GM18858 (cell line): ENCODE measurements around the gene PPP2R5C.
A peak's percentile ranks its signal among the peaks of the same experiment; 100 is the strongest.

Source experiments
- ATAC-seq: cut with Tn5 transposase; IDR thresholded peaks from one replicate; pipeline ENCODE4 v1.9.1; 2021; ENCODE audit not compliant: unreplicated experiment

Gene PPP2R5C

DNA sequence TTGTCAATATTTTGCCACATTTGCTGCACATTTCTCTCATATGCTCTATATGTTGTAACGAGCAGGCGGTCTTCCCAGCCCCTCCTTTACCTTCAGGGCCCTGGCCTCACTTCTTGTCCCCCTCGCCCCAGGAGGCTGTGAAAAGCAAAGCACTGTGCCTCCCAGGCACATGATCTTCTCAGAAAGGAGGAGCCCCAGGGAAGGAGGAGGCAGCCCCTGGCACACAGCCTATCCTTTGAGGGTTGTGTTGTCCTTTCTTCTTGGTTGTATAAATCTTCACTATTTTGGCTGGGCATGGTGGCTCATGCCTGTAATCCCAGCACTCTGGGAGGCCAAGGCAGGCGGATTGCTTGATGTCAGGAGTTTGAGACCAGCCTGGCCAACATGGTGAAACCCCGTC lies 77.0 kb downstream of the PPP2R5C start:
- ATAC-seq, result no peak

DNA sequence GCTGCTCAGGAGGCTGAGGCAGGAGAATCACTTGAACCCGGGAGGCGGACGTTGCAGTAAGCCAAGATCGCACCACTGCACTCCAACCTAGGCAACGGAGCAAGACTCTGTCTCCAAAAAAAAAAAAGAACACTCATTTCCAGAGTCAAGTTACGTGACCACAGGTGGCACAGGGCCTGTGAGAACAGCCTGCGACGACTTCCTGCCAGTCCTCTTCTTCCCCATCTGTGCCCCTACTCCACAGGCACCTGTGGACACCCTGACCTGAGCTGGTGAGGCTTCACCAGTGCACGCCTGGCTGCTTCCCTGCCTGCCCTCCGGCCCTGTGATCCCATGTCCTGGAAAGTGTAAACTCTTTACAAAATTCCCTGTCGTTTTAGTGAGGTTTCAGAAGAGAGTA lies 77.7 kb downstream of the PPP2R5C start:
- ATAC-seq, result peak; percentile 70

DNA sequence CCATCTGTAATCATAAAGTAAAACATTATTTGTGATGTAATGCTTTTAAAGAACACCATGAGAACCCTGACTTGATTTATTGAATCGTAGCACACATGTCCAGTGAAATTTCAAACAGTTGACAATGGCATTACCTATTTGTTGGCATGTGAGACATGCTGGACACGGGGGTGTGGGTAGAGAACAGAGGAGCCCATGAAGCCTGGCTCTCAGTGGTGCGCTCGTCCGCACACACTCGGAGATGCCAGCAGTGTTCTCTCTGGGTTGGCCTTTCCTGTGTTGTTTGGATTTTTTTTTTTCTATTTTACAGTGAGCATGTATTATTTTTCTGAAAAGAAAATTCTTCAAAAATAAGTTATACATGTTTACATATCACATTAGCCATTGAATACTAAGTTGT lies 78.2 kb downstream of the PPP2R5C start:
- no peak for ATAC-seq

DNA sequence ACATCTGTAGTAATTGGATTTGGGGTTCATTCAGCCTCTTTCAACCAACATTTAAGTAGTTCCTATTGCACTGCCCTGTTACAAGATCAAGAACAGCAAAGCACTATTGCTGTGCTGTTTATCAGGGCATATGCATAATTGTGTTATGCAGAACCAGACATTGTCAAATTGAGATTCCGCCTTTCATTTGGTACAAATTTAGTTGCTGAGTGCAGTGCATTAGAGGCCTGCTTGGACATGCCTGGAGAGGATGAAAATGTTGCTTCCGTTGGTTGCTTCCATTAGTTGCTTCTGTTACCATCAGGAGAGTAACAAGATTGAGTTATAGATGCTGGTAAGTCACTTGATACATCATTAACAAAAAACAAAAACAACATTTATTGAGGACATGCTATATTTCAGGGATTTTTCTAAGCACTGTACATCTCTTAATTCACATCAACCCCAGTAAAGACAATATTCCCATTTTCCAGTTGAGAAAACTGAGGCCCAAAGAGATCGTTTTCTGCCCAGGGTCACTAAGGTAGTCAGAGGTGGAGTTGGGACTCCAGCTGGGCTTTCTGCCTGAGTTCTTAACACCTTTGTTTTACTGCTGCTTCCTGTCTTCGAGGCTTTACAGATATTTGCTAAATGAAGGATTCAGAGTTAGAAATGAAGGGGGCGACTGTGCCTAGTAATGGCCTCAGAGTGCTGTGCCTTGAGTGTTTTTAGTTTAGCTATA lies 79.3 kb downstream of the PPP2R5C start:
- no peak for ATAC-seq

DNA sequence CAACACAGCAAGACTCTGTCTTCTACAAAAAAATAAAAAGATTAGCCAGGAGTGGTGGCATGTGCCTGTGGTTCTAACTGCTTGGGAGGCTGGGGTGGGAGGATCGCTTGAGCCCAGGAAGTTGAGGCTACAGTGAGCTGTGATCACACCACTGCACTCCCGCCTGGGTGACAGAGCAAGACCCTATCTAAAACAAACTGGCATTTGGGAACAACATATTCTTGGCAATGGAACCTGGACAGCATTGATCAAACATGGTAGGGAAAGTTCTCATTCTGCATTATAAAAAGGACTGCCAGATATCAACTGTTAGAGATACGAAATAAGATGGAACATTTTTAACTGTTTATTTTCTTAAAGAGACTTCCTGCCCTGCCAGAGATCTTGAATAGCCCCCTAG lies 81.5 kb downstream of the PPP2R5C start:
- no peak for ATAC-seq

DNA sequence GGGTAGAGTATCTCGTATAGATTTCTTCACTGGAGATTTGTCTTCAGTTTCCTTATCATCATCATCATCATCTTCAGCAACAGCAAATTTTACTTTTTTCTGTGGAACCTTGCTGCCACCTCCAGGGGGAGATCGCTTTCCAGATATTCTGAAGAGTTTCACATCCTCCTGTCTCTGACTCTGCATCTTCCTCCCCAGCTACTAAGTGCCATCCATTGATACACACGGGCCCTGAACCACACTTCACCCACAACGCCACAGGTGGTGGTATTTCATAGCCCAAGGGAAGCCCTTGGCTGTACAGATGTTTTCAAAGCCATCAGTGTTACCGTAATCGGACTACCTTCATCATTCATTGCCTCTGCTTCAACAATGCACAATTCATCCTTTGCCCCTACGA lies 82.2 kb downstream of the PPP2R5C start:
- ATAC-seq, result peak; percentile 40

DNA sequence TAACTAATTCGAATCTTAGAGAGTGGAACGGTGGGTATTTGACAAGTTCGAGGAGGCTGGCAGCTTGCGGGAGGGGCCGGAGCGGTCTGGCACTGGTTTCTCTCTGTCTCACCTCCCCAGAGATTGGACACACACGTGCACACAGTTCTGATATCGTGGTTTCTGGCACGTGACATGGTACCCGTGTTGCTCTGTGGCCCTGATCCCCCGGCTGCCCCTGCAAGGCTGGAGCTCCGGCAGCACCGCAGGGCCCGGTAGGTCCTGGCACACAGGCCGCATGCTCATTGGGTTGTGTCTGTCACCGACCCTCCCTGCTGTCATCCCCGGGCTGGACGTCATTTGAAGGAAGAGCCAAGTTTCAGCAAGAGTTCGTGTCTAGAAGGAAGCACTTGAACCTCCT lies 82.7 kb downstream of the PPP2R5C start:
- no peak for ATAC-seq

DNA sequence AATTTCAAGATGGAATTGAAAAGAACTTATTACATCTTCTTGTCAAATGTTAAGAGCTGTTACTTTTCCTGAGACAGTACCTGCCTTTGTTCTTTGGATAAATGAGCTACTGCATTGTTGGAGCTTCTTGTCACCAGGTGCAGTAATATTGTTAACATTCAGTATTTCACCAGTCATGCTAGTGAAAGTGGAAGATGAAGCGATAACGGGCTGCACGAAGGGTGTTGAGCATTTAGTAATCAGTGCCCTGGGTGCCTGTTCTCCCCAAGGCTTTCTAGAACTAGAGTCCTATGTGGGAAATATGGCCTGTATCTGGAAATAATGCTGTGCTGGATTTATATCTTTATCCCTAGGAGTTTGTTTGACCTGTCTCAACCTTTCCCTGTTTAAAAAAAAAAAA lies 83.2 kb downstream of the PPP2R5C start:
- ATAC-seq, result no peak

DNA sequence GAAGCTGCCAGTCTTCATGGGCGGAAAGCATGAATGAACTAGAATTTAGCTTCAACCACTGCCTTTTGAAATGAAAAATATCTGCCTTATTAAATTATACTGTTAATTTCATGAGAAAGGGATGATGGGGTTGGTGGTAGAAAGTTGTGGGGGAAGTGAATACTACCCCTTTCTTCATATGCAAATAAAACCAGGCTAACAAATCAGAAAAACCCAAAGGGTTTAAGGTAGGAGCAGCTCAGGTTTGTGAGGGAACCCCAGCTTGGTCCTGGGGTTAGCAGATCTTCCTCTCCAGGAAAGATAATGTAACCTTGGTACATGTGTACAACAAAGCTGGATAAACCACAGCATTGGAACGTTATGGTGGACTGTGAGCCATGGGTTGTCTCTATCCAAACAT lies 84.0 kb downstream of the PPP2R5C start:
- no peak for ATAC-seq

DNA sequence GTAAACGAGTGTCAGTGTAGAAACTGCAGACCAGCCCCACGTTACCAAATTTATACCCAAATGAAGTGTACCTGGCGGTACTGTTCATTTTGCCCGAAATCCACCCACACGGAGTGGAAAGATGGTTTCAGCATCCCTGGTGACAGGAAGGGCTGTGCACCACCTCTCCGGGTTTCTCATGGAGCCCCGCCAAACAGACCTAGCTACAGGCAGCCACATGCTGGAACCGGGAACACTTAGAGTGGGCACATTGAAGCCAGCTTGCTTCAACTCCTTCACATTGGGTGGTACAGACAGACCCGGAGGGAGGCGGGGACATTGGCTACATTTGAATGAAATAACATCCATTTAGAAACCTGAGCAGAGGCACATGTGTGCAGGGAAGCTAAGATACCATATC lies 84.4 kb downstream of the PPP2R5C start:
- ATAC-seq, result no peak

DNA sequence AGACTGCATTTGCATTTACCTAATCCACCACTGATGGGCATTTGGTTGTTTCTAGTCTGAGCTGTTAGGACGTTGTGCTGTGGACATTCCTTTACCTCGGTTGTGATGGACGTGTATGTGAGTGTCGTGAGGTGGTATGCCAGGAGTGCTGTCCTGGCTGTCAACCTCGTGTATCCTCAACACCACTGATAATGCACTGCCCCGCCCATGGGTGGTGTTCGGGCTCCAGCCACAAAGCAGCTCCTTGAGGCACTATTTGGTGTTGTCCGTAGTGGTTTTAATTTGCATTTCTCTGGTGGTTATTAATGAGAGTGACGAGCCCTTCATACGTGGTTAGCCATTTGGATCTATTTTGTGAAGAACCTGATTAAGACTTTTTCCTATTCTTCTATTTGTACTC lies 87.6 kb downstream of the PPP2R5C start:
- ATAC-seq, result peak; percentile 66

DNA sequence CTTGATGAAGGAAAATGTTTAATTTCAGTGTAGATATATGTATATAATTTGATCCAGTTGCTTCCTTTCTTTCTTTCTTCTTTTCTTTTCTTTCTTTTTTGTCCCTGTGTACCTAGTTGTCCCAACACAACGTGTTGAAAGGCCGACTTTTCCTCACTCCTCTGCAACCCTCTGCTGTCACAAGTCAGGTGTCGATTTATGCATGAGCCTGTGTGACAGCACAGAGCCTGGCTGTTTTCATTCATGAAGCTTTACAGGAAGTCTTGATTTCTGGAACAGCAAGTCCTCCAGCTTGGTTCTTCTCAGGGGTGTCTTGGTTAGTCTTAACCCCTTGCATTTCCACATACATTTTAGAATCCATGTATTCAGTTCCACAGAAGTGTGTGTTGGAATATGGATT lies 88.1 kb downstream of the PPP2R5C start:
- ATAC-seq, result no peak

DNA sequence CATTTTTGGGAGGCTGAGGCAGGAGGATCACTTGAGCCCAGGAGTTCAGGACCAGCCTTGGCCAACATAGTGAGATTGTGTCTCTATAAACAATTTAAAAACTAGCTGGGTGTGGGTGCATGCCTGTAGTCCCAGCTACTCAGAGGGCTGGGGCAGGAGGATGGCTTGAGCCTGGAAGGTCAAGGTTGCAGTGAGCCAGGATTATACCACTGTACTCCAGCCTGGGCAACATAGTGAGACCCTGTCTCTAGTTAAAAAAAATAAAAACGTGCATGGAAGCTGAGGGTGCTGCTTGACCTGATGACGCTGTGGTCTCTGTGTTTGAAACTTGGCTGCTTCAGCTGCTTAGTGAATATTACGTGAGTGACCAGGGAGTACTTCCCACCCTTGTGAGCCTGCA lies 89.7 kb downstream of the PPP2R5C start:
- no peak for ATAC-seq

DNA sequence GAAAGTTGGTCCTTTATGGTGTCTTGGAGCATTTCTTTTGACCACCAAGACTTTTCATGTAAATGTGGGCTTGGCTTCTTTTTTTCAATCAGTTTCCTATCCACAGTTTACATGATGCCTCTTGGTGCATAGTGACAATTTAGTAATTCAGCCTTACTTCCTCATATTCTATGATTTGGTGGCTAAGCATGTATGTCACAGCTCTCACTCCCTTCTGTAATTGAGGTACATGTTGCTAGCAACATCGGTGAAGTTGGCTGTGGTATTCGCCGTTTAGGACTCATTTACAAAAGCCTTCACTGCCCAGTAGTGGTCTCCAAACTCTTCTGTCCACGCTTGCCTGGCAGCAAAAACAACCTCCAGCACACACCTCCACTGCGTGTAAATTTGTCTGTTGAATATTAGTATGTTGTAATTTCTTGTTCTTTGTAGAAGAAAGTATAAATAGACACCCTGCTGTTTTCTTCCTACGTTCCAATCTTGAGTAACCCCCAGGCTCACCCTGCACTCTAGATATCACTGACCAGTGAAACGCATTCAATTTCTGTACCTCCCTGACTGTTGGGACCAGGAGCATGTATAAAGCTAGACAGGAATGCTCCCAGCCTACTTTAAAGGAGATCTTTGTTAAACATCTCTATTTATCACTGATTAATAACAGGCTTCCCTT lies 90.4 kb downstream of the PPP2R5C start:
- ATAC-seq, result no peak

DNA sequence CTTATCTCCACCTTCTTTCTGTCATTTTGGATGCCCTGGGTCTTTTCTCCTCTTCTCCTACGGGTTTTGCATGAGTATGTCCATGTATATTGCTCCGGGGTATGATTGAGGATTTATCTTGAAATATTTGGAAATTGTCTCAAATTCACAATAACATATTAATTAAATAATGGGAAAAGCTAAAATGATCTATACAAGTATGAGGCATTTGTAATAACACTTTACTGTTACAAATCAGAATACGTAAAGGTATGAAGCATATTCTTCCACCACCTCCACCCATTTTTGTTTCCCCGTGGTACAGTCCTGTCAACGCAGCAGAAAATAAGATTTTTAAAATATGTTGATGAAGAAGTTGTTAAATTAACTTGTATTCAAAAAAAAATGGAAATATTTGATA lies 91.3 kb downstream of the PPP2R5C start:
- no peak for ATAC-seq

DNA sequence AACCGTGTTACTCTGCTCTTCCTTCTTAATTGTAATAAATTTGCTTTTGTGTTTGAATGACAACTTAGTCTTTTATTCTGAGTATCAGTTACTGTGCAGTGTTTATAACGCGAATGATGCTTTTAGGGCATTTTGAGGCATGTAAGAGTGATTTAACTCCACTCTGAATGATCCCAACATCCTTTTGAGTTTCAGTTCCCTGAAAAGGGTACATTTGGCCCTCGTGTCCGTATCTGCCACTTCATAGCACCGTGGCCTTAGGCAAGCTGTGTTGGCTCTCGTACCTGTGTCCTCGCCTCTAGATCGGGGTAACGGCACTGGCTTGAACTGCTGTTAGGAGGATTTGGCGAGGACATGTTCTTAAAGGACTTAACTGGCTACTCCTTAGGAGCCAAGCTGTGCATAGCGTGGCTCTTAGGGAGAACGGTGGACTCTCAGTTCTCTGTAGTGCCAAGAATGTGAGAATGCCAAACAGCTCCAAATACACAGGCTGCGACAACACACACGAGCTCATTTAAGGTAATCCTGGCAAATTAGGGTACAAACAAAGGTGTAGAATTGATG lies 92.0 kb downstream of the PPP2R5C start:
- no peak for ATAC-seq

DNA sequence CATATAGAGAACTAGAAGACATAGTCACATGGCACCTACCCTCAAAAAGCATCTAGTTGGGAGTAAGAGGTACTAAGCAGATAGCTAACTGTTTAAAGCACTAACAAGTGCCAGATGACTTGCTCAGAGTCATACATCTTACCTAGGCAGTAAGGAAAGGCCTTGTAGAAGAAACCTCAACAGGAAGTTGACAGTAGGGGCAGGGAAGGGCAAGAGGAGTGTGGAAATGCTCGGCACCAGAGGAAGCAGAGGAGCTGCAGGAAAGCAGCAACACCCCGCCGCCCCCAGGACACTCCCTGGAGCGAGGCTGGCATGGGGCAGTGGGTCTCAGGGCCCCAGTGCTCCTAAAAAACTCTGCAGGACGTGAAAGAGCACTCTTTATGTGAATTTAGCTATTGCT lies 92.9 kb downstream of the PPP2R5C start:
- ATAC-seq, result no peak

DNA sequence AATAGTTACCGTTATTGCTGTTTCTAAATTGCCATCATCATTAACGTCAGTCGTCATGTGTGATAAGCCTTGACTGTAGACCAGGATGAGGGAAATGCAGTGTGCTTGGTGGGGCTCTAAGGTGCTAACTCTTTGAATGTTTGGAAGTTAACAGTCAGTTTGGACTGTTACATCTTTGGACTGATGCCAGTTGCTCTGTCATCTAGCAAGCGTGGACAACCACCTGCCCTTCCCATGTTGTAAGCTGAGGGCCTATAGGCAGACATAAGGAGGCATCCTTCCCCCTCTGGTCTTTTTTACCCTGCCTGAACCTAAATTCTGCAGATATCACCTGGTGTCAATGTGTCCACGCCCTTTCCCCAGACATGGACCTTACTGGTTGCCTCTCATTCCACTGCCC lies 94.4 kb downstream of the PPP2R5C start:
- no peak for ATAC-seq

DNA sequence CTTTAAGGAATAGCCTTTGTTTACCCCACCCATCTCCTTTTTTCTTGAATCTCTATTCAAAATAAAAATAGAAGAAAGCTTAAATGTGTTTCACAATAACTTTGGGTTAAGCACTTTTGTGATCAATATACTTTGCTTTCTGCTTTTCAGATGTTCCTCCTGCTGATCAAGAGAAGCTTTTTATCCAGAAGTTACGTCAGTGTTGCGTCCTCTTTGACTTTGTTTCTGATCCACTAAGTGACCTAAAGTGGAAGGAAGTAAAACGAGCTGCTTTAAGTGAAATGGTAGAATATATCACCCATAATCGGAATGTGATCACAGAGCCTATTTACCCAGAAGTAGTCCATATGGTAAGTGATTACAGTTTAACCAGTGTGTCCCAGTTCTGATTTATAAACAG lies 95.0 kb downstream of the PPP2R5C start:
- ATAC-seq, result no peak

DNA sequence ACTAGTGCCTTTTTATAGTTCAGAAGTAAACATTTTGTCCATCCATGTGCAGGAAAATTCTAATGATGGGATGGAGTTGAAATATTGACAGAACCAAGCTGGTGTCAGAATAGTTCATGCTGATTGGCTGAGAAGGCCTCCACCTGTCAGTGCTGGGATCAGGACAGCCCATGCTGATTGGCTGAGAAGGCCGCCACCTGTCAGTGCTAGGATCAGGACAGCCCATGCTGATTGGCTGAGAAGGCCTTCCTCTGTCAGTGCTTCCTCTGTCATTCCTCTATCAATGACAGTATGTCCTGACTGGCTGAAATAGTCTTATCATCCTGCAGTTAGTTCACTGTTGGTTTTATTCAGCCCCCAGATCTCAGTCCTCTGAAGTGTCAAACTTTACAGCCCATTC lies 95.7 kb downstream of the PPP2R5C start:
- no peak for ATAC-seq

DNA sequence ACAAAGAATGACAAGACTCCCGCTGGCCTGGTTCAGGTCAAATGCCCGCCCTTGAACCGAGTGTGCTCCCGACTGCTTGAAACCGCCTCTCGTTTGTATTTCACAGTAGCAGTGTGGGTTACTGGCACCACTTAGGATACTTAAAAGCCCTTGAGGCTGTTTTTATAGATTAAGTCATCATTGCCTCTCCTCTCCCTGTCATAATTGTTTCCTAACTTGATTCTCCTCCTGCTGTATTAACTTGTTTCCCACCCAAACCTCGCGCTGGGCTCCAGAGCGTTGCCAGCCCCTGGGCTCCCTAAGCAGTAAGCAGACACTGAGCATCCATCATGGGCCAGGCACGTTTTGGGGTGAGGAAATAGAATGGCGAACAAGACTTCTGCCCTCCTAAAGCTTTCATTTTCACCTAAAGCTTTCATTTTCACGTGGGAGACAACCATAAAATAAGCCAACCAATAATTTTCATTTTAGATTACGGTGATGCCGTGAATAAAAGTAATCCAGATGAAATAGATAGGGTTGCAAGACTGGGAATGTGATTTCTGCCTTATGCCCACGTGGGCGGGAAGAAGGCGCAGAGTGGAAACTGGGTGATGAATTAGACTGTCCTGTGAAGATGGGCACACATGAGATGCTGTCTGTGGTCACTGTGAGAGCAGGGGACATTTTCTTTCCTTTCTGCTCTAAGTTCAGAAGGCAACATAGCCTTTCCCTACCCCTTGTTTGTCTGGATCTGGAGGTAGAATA lies 97.5 kb downstream of the PPP2R5C start:
- no peak for ATAC-seq

DNA sequence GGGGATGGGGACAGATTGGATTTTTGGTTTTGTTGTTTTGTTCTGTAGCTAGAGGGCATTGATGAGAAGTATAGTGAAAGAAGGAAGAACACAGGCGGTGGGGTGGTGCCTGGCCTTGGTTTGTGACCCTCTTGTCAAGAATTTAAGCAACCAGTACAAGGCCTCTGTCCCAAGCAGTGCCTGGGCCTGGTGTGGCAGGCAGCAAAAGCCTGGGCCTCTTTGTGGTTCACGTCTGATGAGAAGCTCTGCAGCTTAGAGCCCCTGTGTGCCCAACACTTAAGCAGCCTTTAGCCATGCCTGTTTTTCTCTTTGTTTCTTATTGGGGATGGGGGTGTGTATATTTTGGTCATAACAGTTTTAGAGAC lies 98.0 kb downstream of the PPP2R5C start:
- ATAC-seq, result no peak
